Endodermal cell (in vitro differentiated cells): ENCODE measurements around the gene ZNF490. TPM values are rescaled to one million over a fixed set of nuclear protein-coding genes. Genes with fewer than 3 reads are reported as not detected.
"Not testable (repeated sequence)": the region's sequence is repeated elsewhere in the genome, so short reads cannot be mapped to it uniquely, and the experiment has no call there.

ENCODE experiments used
- DNase-seq: peaks from one replicate; pipeline ENCODE4 v3.0.0-alpha.2; 2017
- H3K27ac ChIP-seq: 2 replicates; pipeline ENCODE4 v1.5.1; 2013; ENCODE audit warnings: mild to moderate bottlenecking, low read depth, low read length, moderate library complexity
- H3K27me3 ChIP-seq: 2 replicates; pipeline ENCODE4 v1.6.1; 2013; ENCODE audit warnings: mild to moderate bottlenecking, low read length, moderate library complexity; ENCODE audit not compliant: insufficient read depth, control insufficient read depth, poor library complexity, severe bottlenecking
- H3K36me3 ChIP-seq: 2 replicates; pipeline ENCODE4 v1.7.0; 2013; ENCODE audit warnings: mild to moderate bottlenecking, low read length, moderate library complexity; ENCODE audit not compliant: control insufficient read depth, insufficient read depth
- H3K4me1 ChIP-seq: one replicate; pipeline ENCODE4 v1.7.0; 2013; ENCODE audit warnings: low read length; ENCODE audit not compliant: control insufficient read depth, insufficient read depth
- H3K4me3 ChIP-seq: 2 replicates; pipeline ENCODE4 v1.5.1; 2013; ENCODE audit warnings: mild to moderate bottlenecking, low read length, moderate library complexity
- H3K9ac ChIP-seq: 2 replicates; pipeline ENCODE4 v1.6.1; 2013; ENCODE audit warnings: mild to moderate bottlenecking, low read length, moderate library complexity; ENCODE audit not compliant: poor library complexity, severe bottlenecking; ENCODE audit errors: extremely low read depth
- H3K9me3 ChIP-seq: 2 replicates; pipeline ENCODE4 v1.6.1; 2013; ENCODE audit warnings: mild to moderate bottlenecking, low read length, moderate library complexity; ENCODE audit not compliant: control insufficient read depth
- H3K27ac Mint-ChIP-seq: 2 replicates; pipeline ENCODE4 v1.8.0; 2020; ENCODE audit warnings: mixed read lengths
- H3K27me3 Mint-ChIP-seq: 2 replicates; pipeline ENCODE4 v1.8.0; 2021; ENCODE audit warnings: mild to moderate bottlenecking, mixed read lengths; ENCODE audit not compliant: insufficient read depth
- H3K36me3 Mint-ChIP-seq: 2 replicates; pipeline ENCODE4 v1.8.0; 2020; ENCODE audit warnings: low read depth, mixed read lengths
- H3K4me1 Mint-ChIP-seq: 2 replicates; pipeline ENCODE4 v1.8.0; 2020; ENCODE audit warnings: mixed read lengths
- H3K4me3 Mint-ChIP-seq: 2 replicates; pipeline ENCODE4 v1.8.0; 2020; ENCODE audit warnings: mild to moderate bottlenecking, moderate library complexity, mixed read lengths
- H3K9me3 Mint-ChIP-seq: 2 replicates; pipeline ENCODE4 v1.8.0; 2020; ENCODE audit warnings: mild to moderate bottlenecking, mixed read lengths
- WGBS, 2 experiments: methylation state at CpG; one replicate each; pipeline versions ENCODE4 v1.1.5 to v1.1.7; 2013; ENCODE audit warnings: missing lambda C conversion rate in 2 of 2, mixed read lengths in 1 of 2; ENCODE audit not compliant: insufficient coverage in 1 of 2, insufficient read length in 1 of 2; 5-methylcytosine and 5-hydroxymethylcytosine counted together
- total RNA-seq, 2 donors: library from RNA; stranded (reverse); fragmentation: NEBNext Ultra II Directional in 1 of 2; extraction: Animal tissue kit (Norgen Biotek cat#: 25700) in 1 of 2; gene quantifications; 2 replicates in 1 of 2; 3 replicates in 1 of 2; pipeline ENCODE4 v1.2.1, GENCODE V29; 2021
- TF ChIP-seq, protein P1 (sequence below): fragments of 200-600 bp; sonication (generic); conservative IDR thresholded peaks from 2 replicates; pipeline ENCODE4 v1.5.0; 2021; ENCODE audit warnings: antibody characterized with exemption, mild to moderate bottlenecking

Gene ZNF490
- total RNA-seq, 2 donors from 2014 or later = 10.6 to 11.2 TPM

DNA sequence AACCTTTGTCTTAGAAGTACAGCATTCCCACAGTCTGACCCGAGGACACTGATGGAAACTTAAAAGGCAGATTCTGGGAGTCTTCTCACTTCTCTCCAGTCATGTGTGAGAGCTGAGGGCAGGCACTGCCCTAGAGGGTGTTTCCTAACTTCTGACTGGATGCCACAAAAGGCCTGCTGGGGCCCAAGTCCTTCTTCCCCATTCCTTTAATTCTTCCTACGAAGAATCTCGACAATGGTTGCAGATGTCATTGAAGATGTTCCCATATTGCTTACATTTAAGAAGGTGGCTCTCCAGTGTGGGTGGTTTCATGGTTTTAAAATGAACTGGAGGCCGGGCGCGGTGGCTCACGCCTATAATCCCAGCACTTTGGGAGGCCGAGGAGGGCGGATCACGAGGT, 32.0 kb downstream of the ZNF490 start:
- no peaks in the 10 kb centered on the region for H3K27me3 ChIP-seq
- Mint-ChIP-seq H3K4me3 (no peak overlapping the region), H3K27ac (no peak overlapping the region), H3K36me3 (peaks cover 80% of the 10 kb centered on the region), H3K9me3 (peaks cover 75% of the 10 kb centered on the region), H3K4me1 (no peaks in the 10 kb centered on the region), H3K27me3 (no peaks in the 10 kb centered on the region)
- H3K4me1 ChIP-seq = no peaks in the 10 kb centered on the region
- no peak for DNase-seq
- H3K27ac ChIP-seq = no peak overlapping the region
- H3K4me3 ChIP-seq = no peak overlapping the region
- 92 to 100% methylated on average over 6 to 10 of the region's 10 CpGs for WGBS, 2 experiments
- H3K9ac ChIP-seq = no peak overlapping the region
- TF ChIP-seq, protein P1, sequence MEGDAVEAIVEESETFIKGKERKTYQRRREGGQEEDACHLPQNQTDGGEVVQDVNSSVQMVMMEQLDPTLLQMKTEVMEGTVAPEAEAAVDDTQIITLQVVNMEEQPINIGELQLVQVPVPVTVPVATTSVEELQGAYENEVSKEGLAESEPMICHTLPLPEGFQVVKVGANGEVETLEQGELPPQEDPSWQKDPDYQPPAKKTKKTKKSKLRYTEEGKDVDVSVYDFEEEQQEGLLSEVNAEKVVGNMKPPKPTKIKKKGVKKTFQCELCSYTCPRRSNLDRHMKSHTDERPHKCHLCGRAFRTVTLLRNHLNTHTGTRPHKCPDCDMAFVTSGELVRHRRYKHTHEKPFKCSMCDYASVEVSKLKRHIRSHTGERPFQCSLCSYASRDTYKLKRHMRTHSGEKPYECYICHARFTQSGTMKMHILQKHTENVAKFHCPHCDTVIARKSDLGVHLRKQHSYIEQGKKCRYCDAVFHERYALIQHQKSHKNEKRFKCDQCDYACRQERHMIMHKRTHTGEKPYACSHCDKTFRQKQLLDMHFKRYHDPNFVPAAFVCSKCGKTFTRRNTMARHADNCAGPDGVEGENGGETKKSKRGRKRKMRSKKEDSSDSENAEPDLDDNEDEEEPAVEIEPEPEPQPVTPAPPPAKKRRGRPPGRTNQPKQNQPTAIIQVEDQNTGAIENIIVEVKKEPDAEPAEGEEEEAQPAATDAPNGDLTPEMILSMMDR = no peak
- peaks cover 40% of the 10 kb centered on the region for H3K9me3 ChIP-seq
- peaks cover 47% of the 10 kb centered on the region for H3K36me3 ChIP-seq

DNA sequence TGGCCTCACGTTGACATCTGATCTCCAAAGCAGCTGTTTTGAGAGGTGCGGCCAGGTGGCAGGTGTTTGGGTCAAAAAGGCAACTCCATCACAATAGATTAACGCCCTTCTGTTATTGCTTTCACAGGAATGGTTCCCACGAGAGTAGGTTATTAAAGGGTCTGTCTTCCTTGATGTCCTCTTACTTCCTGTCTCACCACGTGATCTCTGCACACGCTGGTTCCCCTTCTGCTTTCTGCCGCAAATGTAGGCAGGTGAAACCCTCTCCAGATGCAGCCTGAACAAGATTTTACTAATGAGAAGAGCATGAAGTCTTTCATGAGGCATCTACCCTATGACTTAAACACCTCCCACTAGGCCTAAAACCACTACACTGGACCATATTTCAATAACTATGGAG, 36.6 kb downstream of the ZNF490 start:
- Mint-ChIP-seq H3K27ac (no peak overlapping the region), H3K9me3 (peaks cover 59% of the 10 kb centered on the region), H3K4me1 (peaks cover 9% of the 10 kb centered on the region), H3K4me3 (no peak overlapping the region), H3K27me3 (no peaks in the 10 kb centered on the region), H3K36me3 (peaks cover 47% of the 10 kb centered on the region)
- no peaks in the 10 kb centered on the region for H3K27me3 ChIP-seq
- peaks cover 4% of the 10 kb centered on the region for H3K4me1 ChIP-seq
- TF ChIP-seq, protein P1 = no peak
- no peak overlapping the region for H3K4me3 ChIP-seq
- WGBS, 2 experiments = 88 to 91% methylated on average over 5 to 7 of the region's 7 CpGs
- H3K36me3 ChIP-seq = peaks cover 14% of the 10 kb centered on the region
- peaks cover 10% of the 10 kb centered on the region for H3K9me3 ChIP-seq
- H3K27ac ChIP-seq = no peak overlapping the region
- no peak overlapping the region for H3K9ac ChIP-seq
- DNase-seq = peak; percentile 33

DNA sequence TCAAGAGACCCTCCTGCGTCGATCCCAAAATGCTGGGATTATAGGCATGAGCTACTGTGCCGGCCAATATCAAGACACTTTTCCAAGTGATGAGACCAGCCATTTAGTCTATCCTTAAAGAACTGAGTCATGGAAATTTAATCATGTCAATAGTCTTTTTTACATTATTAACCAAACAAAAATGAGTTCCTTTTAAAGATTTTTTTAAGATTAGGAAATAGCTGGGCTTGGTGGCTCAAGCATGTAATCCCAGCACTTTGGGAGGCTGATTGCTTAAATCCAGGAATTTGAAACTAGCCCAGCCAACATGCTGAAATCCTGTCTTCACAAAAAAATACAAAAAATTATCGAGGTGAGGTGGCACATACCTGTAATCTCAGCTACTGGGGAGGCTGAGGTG, 42.7 kb downstream of the ZNF490 start:
- Mint-ChIP-seq H3K9me3 (peaks cover 24% of the 10 kb centered on the region), H3K4me1 (peaks cover 9% of the 10 kb centered on the region), H3K27ac (no peak overlapping the region), H3K27me3 (peaks cover 3% of the 10 kb centered on the region), H3K36me3 (peaks cover 11% of the 10 kb centered on the region), H3K4me3 (no peak overlapping the region)
- Histone ChIP-seq H3K4me3 (no peak overlapping the region), H3K36me3 (no peaks in the 10 kb centered on the region), H3K27me3 (no peaks in the 10 kb centered on the region), H3K9ac (no peak overlapping the region), H3K4me1 (peaks cover 4% of the 10 kb centered on the region), H3K27ac (no peak overlapping the region), H3K9me3 (peaks cover 10% of the 10 kb centered on the region)
- no peak for DNase-seq
- WGBS, 2 experiments = 94 to 98% methylated on average over 4 of the region's 4 CpGs
- TF ChIP-seq, protein P1 = no peak

DNA sequence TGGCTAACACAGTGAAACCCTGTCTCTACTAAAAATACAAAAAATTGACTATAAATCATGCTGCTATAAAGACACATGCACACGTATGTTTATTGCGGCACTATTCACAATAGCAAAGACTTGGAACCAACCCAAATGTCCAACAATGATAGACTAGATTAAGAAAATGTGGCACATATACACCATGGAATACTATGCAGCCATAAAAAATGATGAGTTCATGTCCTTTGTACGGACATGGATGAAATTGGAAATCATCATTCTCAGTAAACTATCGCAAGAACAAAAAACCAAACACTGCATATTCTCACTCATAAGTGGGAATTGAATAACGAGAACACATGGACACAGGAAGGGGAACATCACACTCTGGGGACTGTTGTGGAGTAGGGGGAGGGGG, 44.2 kb downstream of the ZNF490 start:
- peaks cover 13% of the 10 kb centered on the region for H3K9me3 Mint-ChIP-seq
- not testable (repeated sequence) for H3K27ac ChIP-seq, H3K36me3 Mint-ChIP-seq, H3K9ac ChIP-seq, H3K4me3 Mint-ChIP-seq, H3K4me1 Mint-ChIP-seq, H3K27ac Mint-ChIP-seq, H3K27me3 Mint-ChIP-seq, H3K36me3 ChIP-seq, H3K9me3 ChIP-seq, H3K4me1 ChIP-seq, H3K4me3 ChIP-seq, DNase-seq, H3K27me3 ChIP-seq
- WGBS, 2 experiments = 100% methylated on average over 1 of the region's 5 CpGs; no CpG with 5 or more reads in 1 of the 2 experiments
